ENCODE measurements around the gene GRPEL1.

GRCh38 chr4:7040765-7041164 is 27.1 kb downstream of the GRPEL1 start:
- TF ChIP-seq TAF1 (IDR thresholded peaks at IDR 0.05; ENCODE audit: low read depth) (no peak), CEBPB (IDR thresholded peaks at IDR 0.05) (no peak), REST (IDR thresholded peaks at IDR 0.05; ENCODE audit: low read depth) (no peak), CREB1 (IDR thresholded peaks at IDR 0.05; ENCODE audit: low read depth) (no peak)

All from Ishikawa (cell line).